NCI-H446 treated with DMSO at 0.1 percent for 48 hours (cell line): Measurements from ENCODE around the gene SSUH2.
"Not testable (repeated sequence)": the region's sequence is repeated elsewhere in the genome, so short reads cannot be mapped to it uniquely, and the experiment has no call there.

ENCODE experiments used
- DNase-seq: peaks from one replicate; lab custom pipeline; 2025; lab: John Stamatoyannopoulos, UW

SSUH2 gene, protein sequence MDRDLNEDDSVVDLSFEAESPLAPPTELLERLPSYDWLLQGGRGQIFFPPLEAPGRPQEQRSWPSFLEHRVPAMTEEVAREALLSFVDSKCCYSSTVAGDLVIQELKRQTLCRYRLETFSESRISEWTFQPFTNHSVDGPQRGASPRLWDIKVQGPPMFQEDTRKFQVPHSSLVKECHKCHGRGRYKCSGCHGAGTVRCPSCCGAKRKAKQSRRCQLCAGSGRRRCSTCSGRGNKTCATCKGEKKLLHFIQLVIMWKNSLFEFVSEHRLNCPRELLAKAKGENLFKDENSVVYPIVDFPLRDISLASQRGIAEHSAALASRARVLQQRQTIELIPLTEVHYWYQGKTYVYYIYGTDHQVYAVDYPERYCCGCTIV

DNA sequence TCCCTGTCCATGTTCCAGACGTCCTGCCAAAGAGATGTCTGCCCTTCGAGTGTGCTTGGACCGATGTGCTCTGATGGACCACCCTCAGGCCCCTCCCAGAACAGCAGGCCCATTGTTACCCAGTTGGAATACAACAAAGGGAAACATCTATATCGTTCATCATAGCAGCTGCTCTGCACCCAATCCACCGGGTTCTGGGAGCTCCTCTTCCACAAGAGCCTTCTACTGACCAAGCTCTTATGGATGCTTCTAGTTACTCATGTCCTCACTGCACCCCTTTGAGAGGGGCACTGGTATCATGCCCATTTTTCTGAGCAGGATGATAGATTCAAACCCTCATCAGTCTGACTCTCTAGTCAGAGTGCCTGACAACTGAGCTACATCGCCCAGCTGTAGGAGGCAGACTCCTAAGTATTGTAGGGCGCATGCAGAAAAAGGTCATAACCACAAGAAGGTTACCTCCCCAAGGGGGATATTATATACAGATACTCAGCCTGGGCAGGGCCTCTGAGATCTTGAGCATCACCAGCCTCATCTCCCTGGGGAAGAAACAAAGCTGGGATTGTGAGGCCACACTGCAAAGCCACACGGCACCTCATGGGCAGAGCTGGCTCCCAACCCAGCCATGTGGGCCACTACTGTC lies at the start of gene SSUH2:
SSUH2 (minus strand) TSS at position 51 of the 643 bp plus-strand sequence; CDS start at position 11, 40 bp downstream.
- DNase-seq, result no peak

DNA sequence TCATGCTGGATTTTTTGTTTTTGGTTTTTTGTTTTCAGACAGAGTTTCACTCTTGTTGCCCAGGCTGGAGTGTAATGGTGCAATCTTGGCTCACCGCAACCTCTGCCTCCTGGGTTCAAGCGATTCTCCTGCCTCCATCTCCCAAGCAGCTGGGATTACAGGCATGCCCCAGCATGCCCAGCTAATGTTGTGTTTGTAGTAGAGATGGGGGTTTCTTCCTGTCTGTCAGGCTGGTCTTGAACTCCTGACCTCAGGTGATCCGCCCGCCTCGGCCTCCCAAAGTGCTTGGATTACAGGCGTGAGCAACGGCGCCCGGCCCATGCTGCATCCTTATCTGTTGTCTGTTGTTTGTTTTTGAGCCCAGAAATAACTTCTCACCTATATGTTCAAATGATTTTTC lies 46.7 kb upstream of the SSUH2 start:
- DNase-seq, result not testable (repeated sequence)

DNA sequence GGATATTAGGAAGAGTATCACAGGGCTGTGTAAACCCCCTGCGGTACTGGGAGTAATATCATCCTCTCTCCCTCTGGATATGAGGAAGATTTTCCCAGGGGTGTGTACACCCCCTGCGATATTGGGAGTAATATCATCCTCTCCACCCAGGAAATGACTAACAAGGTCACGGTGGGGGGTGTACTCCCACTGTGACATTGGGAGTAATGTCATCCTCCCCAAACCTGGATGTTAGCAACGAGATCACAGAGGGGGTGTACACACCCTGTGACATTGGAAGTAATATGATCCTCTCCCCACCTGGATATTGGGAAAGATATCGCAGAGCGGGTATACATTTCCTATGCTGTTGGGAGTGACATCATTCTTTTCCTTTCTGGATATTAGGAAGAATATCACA lies 40.4 kb upstream of the SSUH2 start:
- DNase-seq, result not testable (repeated sequence)

DNA sequence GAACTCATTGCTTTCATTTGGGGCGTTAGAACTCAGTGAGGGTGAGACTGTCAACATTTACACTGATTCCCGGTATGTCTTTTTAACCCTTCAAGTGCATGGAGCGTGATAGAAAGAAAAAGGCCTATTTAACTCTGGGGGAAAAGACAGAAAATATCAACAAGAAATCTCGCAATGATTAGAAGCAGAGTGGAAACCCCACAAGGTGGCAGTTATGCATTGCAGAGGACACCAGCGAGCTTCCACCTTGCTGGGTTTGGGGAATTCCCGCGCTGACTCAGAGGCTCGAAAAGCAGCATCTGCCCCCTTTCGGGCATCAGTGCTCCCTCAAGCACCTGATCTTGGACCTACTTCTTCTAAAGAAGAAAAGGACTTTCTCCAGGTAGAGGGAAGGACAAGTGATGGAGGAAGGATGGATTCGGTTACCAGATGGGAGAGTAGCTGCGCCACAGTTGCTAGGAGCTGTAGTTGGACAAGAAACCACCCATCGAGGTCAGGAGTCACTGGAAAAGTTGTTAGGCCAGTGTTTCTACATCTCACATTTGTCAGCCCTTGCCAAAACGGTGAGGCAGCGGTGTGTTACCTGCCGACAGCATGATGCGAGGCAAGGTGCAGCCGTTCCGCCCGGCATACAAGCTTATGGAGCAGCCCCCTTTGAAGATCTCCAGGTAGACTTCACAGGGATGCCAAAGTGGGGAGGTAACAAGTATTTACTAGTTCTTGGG lies 38.4 kb upstream of the SSUH2 start:
- DNase-seq, result not testable (repeated sequence)

DNA sequence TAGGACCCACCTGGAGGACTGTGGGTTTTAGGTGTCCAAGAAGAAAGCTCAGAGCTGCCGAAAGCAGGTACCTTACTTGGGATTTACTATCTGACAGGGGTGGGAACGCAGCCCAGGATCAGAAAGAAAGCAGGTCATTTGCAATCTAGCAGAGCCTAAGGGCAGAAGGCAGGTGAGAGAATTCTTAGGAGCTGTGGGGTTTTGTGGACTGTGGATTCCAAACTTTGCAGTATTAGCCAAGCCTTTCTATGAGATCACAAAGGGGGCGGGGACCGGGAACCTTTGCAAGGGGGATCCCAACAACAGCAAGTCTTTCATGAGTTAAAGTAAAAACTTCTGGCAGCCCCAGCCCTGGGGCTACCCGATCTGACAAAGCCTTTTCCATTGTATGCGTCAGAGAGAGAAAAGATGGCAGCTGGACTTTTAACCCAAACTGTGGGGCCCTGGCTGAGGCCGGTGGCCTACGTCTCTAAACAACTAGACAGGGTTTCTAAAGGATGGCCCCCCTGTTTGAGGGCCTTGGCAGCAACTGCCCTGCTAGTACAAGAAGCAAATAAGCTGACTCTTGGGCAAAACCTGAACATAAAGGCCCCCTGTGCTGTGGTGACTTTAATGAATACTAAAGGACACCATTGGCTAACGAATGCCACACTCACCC lies 37.4 kb upstream of the SSUH2 start:
- not testable (repeated sequence) for DNase-seq

DNA sequence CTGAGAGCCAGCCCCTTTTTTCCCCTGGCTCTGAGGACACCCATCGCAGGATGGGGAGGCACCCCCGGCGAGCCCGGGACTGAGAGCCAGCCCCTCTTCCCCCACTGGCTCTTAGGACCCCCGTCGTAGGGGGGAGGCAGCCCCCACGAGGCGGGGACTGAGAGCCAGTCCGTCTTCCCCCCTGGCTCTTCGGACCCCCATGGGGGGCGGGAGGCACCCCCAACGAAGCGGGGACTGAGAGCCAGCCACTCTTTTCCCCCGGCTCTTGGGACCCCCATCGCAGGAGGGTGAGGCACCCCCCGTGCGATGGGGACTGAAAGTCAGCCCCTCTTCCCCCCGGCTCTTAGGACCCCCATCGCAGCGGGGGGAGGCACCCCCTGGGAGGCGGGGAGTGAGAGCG lies 36.8 kb upstream of the SSUH2 start:
- no peak for DNase-seq

DNA sequence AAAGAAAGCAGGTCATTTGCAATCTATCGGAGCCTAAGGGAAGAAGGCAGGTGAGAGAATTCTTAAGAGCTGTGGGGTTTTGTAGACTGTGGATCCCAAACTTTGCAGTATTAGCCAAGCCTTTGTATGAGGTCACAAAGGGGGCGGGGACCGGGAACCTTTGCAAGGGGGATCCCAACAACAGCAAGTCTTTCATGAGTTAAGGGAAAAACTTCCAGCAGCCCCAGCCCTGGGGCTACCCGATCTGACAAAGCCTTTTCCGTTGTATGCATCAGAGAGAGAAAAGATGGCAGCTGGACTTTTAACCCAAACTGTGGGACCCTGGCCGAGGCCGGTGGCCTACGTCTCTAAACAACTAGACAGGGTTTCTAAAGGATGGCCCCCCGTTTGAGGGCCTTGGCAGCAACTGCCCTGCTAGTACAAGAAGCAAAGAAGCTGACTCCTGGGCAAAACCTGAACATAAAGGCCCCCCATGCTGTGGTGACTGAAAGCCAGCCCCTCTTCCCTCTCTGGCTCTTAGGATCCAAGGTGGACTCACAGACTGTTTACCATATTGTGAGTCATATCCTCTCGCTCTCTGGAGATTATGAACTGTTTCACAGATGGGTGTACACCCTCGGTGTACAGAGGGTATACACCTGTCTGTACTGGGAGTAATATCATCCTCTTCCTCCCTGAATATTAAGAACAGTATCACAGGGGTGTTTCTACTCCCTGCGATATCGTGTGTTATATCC lies 35.4 kb upstream of the SSUH2 start:
- DNase-seq, result not testable (repeated sequence)

DNA sequence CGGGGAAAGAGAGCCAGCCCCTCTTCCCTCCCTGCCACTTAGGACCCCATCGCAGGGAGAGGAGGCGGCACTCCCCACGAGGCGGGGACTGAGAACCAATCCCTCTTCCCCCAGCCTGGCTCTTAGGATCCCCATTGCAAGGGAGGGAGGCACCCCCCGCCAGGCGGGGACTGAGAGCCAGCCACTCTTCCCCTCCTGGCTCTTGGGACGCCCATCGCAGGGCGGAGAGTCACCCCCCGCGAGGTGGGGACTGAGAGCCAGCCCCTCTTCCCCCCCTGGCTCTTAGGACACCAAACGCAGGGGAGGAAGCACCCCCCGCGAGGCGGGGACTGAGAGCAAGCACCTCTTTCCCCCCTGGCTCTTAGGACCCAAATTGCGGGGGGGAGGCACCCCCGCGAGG lies 34.2 kb upstream of the SSUH2 start:
- no peak for DNase-seq

DNA sequence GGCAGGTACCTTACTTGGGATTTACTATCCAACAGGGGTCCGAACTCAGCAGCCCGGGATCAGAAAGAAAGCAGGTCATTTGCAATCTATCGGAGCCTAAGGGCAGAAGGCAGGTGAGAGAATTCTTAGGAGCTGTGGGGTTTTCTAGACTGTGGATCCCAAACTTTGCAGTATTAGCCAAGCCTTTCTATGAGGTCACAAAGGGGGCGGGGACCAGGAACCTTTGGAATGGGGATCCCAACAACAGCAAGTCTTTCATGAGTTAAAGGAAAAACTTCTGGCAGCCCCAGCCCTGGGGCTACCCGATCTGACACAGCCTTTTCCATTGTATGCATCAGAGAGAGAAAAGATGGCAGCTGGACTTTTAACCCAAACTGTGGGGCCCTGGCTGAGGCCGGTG lies 32.7 kb upstream of the SSUH2 start:
- DNase-seq, result not testable (repeated sequence)

DNA sequence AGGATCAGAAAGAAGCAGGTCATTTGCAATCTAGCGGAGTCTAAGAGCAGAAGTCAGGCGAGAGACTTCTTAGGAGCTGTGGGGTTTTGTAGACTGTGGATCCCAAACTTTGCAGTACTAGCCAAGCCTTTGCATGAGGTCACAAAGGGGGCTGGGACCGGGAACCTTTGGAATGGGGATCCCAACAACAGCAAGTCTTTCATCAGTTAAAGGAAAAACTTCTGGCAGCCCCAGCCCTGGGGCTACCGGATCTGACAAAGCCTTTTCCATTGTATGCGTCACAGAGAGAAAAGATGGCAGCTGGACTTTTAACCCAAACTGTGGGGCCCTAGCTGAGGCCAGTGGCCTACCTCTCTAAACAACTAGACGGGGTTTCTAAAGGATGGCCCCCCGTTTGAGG lies 31.0 kb upstream of the SSUH2 start:
- DNase-seq, result not testable (repeated sequence)

DNA sequence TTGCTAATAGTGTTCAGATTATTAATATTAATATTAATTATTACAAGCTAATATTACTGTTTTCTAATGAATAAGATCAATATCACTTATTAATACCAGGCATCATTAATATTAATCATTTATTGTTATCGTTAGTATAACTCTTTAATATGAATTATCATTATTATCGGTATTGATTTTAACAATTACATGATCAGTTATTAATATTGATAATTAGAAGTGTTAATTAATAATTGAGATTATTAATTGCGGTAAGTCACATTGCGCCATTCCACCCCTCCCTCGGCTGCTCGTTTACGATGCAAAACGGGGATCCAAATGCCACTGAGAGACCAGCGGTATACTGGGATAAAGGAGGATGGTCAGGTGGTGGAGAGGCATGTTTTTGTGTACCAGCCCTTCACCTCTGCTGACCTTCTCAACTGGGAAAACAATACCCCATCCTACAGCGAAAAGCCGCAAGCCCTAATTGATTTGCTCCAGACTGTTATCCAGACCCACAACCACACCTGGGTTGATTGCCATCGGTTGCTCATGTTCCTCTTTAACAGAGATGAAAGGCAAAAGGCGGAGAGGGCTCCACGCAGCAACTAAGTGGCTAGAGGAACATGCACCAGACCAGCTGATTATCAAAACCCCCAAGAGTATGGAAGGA lies 28.6 kb upstream of the SSUH2 start:
- DNase-seq, result no peak

DNA sequence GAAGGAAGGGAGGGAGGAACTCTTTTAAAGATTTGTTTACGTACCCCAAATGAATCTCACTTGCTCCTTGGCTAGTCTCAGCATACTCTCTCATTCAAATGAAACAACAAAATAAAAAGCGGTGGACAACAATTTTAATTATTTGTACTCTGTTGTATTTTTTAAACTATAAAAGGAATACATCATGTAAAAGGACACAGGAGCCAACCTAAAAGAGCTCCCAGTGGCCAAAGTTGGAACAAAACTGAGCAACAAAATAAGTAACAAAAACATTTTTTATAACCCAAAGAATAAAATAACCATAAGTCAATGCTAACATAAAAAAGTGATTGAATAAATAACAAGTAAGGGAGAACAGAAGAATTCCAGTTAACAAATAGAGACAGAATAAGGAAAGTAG lies 24.4 kb upstream of the SSUH2 start:
- DNase-seq, result no peak

DNA sequence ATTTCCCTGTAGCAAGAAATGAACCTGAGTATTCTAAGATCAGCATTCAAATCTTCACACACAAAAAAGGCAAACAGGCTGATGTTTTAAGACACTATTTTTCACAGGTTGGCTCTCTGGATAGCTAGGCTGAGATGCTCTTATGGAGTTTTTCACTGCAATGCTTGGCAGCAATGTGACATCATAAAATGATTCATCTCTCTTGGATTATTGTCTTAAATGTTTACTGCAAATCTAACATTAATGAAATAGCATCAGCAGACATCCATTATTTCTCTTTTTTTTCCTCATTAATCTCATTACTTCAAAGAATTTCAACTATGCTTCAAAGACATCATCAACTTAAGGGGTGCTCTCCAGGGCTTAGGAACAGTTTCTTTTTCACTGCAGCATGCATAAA lies 23.6 kb upstream of the SSUH2 start:
- DNase-seq, result no peak

DNA sequence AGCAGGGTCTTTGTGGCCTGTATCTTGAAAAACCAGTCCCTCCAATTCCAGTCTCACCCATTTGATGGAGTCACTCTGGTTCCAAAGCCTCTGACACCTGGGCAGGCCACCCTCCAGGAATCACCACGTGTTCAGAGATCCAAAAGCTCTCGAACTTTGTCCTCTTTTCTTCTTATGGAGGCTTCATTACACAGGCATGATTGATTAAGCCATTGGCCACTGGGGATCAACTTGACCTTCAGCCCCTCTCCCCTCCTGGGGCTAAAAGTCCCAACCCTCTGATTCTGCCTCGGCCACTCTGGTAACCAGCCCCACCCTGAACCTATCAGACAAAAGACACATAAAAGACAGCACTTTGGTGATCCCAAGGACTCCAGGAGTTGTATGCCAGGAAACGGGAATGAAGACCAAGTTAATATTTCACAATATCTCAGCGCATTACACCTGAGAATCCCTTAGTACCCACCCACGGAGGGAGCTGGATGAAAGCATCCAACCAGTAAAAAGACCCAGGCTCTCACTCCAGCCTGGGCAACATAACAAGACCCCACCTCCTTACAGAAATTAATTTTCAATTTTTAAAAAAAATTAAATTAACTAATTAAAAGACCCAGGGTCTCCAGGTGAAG lies 23.0 kb upstream of the SSUH2 start:
- DNase-seq, result no peak

DNA sequence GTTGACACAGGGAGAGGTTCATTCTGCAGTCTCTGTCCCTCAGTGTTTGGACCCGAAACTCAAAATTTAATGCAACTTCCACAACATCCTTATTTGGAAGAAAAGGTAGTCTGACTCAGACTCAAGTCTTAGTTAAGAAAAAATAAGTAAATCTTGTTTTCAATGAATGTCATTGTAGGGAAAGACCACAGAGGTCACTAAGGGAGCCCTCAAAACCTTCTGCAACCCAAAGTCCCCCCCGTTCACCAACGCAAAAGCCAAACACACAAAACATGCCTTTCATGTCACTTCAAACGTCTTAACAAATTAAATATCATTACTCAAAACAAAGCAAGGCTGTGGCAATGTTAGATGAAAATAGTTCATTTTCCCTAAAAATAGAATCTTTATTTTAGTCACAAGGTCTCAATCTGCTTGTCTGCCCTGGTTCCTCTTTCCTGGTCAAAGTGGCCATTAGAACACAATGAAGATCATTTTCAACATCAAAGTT lies 20.9 kb upstream of the SSUH2 start:
- DNase-seq, result no peak

DNA sequence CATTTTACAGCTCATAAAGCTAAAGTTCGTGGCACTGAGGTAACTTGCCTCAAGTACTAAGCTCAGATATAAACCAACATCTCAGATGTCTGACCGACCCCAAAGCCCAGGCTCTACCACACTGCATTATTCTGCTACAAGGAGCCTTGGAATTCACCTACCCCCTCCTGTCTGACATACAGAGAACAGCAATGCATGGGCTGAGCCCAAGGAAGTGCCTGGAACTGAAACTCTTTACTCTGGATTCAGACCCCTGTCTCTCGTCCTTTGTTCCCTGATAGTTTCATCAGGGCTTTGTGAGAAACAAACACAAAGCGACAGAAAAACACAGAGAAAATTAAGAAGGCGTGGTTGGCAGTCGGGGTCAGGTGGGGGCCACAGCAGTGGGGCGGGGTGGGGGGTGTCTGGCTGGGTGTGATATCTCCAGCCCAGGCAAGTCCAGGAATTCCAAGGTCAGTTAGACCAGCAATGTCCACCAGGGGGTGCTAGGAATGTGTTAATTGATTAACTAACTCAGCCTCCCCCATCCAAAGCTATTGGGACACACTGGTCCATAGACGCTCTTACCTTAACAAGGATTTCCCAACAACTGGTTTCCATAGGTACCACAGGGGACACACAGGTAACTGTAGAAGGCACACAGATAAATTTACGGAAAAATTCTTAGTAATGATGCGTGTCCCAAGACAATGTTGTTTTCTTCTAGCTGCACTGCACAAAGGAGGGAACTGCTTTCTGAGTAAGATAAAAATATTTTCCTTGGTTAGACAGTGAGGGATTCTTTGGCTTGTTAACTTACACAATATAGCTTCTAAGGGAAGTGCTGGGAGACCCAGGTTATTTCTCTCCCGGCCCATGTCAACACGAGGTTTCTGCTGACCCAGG lies 18.8 kb upstream of the SSUH2 start:
- DNase-seq, result no peak

DNA sequence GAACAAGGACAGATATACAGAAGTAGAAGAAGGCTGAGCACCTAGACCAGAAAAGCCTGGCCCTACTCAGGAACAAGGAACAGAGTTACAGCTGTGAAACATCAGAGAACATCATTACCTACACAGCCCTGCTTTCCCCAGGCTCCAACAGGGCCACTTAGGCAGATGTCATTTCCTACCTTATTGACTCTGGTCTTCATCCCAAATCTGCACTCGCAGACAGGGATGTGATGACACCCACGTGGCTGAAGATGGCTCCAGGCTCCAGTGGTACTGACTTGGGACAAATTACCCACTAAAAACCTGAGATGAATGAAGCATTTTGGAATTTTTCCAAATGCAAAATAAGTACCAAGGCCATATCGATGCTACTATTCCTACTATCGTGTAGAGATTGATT lies 18.0 kb upstream of the SSUH2 start:
- DNase-seq, result no peak

DNA sequence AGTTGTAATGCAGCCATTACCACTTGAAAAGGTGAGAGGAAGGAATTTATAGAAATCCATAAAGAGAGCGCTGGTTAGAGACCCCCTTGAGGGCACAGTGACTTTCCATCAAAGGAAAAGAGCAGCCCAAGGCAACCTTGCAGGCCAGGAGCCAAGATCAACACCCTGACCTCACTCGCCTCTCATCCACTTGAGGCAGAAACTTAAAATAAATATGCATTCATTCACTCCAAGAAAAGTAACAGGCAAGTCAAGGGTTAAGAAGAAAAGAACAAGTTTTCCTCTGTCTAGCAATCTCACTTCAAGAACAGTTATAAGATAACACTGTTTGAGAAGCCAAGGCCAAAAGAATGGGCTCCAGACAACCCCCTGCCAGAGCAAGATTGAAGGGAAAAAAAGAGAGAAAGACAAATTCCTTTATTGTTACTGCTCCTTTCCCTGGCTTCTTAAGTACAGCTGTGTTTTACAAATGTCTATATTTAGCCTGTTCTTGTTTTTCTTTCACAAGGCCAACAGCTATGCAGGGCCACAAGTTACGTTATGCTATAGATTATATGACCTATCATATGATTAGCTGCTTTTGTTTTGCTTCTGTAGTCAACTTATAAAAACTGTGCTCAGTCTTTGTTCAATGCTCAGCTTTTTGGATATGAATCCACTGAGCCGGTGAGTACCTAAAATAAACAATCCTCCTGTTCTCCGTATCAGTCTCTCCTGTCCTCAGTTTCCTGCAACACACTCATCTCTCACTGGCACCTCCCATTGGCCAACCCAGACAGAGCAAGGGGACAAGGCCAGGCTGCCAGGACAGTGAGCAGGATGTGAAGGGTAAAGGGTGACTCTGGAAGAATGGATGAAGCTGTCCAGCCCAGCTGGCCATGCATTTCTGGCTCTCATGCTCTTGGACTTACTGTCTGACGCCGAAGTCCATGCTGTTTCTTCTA lies 15.8 kb upstream of the SSUH2 start:
- DNase-seq, result no peak
